Measurements from ENCODE around the gene MYO5B.

GRCh38 chr18:50002781-50003180, 192.2 kb downstream of the MYO5B start:
- TF ChIP-seq CTCF (IDR thresholded peaks at IDR 0.05) (no peak), POLR2A (IDR thresholded peaks at IDR 0.05) (no peak)

All from esophagus squamous epithelium (tissue), 4 donors.